GM19099 (cell line): ENCODE results near the gene PHRF1.

Source experiments
- POLR2A ChIP-seq: IDR thresholded peaks from 3 replicates; pipeline ENCODE4 v1.6.1; 2011; ENCODE audit warnings: low read depth; ENCODE audit not compliant: insufficient read length; ENCODE audit errors: extremely low read depth

Gene PHRF1

DNA sequence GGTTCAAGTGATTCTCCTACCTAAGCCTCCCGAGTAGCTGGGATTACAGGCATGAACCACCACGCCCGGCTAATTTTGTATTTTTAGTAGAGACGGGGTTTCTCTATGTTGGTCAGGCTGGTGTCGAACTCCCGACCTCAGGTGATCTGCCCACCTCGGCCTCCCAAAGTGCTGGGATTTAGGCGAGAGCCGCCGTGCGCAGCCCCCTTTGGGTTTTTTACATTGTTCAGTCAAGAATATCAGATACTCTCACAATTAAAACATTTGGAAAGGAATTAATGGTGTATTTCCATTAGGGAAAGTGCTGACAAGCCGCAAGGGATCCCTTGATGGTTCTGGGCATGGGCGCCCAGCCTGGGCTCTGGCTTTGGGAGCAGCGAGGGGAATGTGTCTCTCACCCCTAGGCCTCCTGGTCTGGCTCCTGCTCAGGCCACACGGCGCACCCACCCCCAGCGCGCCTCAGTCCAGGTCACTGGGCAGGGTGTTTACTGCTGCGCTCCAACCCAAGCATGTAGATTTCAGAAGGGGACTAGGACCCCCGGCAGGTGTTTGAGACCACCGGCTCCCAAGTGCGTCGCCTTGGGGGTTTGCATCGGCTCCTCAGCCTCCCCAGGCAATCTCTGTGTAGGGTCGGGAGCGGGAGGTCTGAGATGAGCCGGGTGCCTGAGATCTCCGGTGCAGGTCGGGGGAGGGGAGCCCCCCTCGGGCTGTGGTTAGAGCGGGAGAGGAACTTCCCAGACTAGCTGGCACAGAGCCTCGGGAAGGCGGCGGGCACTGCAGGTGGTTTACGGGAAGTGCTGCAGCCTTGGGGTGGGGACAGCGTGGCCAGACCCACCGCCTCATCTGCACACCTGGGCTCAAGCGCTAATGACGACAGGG is 40.3 kb downstream of the PHRF1 start:
- TF ChIP-seq POLR2A, result no peak

DNA sequence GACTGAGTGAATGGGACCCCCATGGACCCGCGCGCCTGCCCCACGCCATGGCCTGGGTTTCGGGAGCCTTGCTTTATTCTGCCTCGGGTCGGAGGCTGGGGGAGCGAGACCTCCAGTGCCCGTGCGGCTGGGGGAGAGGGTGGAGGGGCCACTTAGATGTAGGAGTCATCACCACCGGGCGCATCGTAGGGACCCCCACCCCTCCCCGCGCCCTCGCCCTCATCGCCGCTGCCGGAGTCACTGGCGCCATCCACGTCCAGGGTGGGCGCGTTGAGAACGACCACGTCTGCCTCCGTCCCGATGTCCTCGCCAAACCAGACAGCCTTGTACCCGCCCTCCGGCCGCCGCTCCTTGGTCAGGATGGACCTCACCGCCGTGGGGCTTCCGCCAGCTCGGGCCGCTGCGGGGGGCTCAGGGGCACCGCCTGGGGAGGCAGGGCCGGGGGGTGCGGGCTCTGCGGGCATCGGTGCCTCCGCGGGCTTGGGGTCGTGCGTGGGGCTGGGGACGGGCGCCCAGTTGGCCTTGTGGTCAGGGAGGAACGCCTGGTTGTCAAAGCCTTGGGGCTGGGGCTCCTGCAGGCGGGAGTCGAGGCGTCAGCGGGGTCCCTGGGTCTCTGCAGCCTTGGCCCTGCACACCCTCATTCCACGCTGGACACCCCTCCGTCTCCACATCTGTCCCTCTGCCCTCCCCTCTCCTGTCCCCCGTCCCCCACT is 41.1 kb downstream of the PHRF1 start:
- TF ChIP-seq POLR2A, result no peak

DNA sequence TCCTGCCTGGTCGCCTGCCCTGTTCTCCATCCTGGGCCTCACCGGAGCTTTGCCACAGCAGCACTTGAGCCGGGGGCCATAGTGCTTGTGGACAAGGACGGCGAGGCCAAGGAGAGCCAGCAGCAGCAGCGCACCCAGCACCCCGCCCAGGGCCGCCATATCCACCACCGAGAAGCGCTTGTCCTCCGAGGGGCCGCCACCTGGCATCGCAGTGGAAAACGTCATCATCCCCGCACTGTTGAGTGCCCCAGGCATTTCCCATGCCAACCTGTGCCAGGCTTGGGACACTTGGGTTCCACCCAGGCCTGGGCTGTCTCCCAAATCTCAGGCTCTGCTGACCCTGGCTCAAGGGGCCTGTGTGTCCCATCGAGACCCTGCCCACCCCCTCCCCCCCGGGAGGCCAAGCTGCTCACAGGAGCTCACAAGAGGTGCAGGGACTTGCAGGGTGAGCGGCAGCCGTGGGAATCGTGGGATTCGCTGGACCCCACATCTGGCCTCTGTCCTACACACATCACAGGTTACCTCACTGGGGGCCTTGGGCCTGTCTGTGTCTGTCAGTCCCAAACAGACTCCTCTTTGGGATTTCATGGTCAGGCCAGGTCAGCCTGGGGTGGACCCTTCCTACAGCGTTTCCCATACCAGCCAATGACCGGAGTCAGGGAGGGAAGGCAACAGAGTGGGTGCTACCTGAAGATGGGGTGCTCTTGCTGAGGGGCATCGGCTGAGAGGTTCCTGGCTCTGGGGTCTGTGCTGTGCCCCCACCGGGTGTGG is 41.8 kb downstream of the PHRF1 start:
- TF ChIP-seq POLR2A, result no peak

DNA sequence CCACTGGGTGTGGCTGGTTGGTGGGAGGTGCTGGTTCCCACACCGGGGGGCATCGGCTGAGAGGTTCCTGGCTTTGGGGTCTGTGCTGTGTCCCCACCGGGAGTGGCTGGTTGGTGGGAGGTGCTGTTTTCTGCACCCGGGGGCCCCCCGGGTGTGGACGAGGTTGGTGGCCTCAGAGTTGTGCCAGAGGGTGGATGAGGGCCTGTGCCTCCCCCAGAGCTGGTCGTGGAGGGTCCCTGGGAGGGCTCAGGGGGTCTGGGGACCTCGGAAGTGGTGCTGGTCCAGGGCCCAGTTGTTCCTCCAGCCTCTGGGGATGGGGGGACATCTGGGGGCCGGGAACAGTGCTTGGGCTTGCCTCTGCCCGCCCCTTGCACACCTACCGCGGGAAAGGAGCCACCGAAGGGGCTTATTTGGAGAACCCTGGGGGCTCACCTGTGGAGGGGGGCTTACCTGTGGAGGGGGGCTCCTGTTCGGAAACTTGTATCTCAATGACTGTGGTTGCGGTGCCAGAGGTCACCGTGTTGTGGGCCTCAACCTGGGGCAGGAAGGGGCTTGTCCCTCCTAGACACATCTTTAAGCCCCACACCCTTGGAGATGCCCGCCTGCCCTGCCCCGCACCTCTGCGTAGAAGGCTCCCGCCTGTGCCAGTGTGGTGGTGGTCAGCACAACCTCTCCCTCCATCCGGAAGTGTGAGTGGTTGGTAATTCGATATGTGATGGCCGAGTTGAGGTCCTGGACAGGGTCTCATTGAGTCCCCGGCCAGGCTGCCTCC is 42.8 kb downstream of the PHRF1 start:
- TF ChIP-seq POLR2A, result no peak

DNA sequence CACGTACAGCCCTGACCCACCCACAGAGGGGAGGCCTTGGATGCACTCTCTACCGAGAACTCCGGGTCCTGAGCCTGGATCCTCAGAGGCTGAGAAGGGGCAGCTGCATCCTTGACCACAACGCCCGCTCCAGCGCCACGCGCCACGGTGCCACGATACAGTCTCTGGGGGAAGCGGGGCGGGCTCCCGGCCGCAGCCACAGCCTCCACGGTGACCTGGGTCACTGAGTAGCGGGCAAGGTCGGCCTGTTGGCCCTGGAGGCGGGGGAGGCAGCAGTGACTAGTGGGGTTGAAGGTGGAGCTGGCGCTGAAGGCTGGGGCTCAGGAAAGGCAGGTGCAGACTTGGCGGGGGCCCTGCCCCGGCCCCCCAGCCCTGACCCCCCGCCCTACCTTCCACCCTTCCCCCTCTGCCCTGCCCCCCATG is 43.4 kb downstream of the PHRF1 start:
- TF ChIP-seq POLR2A, result no peak

DNA sequence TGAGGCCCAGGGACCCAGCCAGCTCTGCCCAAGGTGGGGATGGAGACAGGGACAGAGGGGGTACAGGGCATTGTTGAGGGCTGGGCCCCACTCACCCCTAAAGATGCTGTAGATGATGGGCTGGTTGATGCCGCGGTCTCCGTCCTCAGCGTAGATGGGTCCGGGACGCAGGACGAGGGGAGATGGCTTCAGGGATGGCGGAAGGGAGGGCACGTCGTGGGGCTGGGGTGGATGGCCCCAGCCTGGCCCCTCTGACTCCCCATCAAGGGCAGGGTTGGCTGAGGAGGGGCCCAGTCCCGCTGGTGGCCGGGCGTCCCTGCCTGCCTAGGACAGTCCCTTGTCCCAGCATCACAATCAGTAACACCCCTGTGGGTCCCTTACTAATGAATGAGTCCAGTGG is 43.9 kb downstream of the PHRF1 start:
- no peak for TF ChIP-seq POLR2A

DNA sequence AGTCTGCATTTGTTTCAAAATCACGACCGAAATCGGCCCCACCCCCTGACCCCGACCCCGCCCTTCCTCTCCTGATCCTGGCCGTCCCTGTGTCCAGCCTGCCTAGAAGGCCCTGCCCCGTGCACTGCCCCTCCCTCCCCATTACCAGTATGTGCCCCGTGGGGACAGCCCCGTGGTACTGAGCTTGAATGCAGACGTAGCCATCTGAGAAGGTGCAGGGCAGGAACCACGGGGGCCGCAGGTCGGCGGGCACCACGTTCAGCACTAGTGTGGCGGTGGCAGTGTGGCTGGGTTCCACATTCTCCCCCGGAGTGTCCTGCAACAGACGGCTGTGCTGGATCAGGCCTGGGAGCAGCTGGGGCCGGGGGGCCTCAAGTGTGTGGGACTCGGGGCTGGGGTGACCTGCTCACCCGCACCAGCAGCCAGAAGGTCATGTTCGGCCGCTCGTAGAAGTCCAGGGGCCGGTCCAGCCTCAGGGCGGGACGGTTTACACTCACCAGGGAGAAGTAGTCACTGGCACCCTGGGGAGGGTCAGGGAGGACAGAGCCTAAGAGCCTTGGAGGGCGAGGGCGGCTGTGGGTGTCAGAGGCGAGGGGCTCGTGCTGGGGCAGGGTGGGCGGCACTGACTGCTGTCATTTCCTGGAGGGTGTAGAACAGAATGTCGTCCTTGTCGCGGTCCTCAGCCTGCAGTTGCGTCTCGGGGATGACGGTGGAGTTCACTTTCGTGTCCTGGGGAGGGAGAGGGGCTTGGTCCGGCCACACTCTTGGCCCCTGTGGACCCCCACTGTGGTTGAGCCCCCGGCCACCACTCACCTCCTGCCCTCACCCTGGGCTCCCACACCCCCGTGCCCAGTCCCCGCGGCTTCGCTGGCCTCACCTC is 44.9 kb downstream of the PHRF1 start:
- no peak for TF ChIP-seq POLR2A

DNA sequence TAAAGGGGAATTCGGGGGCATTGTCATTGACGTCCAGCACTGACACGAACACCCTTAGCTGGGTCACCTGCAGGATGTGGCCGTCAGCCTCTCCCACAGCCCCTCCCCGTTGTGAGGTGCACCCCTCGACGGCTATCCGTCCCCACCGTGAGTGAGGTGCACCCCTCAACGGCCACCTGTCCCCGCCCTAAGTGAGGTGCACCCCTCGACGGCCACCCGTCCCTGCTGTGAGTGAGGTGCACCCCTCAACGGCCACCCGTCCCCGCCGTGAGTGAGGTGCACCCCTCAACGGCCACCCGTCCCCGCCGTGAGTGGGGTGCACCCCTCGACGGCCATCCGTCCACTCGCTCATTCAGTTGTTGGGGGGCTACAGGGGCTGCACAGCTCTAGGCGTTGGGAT is 45.6 kb downstream of the PHRF1 start:
- no peak for TF ChIP-seq POLR2A

DNA sequence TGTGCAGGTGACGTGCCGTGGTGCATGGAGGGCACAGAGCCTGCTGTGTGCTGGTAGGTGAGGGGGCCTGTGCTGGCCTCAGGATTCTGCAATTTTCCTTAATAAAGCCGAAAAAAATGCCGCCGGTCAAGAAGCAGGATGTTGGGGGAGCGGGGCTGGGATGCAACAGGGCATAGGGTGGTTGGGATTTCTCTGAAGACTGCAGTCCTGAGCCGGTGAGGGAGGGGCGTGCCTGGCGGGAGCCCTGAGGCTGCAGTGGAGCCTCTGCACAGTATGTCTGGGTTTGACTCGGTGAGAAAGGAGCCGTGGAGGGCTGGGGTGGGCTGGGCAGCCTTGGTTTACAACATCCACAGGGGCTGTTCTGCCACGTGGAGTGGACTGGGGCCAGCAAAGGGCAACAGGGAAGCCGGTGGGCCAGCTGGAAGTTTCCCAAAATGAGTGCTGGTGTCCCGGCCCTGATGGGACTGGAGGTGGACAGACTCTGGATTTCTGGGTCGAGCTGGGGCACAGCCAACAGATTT is 47.1 kb downstream of the PHRF1 start:
- no peak for TF ChIP-seq POLR2A

DNA sequence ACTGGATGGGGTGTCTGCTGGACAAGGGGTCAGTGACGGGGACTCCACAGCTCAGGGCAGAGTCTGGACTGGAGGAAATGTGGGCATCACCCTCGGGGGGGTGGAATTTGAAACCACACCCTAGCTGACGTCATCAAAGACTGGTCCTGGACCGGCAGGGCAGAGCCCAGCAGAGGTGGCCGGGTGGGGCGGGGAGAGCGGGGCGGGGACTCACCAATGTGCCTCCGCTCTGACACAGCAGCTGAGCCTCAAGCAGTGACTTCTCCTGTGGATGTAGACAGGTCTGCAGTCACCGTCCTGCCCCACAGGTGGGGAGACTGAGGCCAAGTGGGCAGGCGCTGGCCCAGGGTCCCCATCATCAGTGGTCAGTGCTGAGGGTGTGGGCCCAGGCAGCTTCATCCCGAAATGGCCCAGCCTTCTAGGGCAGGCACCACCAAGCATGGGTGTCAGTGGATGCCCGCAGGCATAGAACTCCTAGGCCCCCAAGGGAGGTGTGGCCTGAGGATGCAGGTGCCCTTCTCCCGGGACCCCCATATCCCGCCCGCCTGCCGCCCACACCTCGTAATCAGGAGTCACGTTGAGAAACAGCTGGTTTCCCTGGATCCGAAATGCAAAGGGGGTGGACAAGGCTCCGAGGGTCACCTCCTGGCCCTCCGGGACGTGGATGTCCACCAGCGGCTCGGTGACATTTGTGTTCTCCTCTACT is 47.9 kb downstream of the PHRF1 start:
- no peak for TF ChIP-seq POLR2A

DNA sequence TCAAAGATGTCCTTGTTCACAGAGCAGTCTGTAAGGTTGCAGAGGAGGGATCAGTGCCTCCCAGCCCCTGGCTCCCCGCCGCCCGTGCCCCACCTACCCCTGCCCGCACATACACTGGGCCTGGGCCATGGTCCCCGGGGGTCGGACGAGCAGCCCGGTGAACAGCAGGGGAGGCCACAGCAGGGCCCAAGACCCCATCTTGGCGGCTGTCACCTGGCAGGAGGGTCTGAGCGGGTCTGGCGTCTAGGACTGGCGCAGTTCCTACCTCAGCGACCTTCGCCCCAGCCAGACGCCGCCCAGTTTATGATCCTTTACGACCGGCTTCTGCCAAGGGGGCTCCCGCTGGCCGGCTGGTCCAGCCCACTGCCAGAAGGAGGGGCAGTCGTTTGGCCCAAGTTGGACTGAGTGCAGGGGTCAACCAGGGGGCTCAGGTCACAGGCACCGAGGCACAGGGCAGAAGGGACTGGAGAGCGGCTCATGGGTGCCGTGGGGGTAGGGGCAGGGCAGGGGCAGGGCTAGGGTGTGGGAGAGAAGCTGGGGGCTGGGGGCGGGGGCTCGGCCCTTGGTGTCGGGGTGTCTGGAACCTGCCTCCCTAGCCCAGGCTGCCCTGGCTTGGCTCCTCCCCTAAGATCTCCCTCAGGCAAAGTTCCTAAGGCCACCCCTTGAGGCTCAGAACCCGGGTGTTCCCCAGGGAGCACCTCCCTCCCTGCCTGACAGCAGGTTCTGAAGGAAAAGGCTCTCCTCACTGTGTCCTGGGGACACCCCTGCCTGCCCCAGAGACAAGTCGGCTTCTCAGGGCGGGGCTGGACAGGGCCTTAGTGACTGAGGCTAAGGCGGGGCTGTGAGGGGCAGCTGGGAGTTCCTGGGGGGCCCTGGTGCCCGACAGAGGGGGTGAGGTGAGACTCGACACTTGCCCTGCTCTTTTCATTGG is 48.7 kb downstream of the PHRF1 start, which contains the start of gene CDHR5:
Gene CDHR5 (minus strand): TSS at position 251 of the 931 bp plus-strand sequence. CDS start 53 bp downstream, at position 198.
- no peak for TF ChIP-seq POLR2A
